ENCODE results near the gene GAMT.

GAMT gene

DNA sequence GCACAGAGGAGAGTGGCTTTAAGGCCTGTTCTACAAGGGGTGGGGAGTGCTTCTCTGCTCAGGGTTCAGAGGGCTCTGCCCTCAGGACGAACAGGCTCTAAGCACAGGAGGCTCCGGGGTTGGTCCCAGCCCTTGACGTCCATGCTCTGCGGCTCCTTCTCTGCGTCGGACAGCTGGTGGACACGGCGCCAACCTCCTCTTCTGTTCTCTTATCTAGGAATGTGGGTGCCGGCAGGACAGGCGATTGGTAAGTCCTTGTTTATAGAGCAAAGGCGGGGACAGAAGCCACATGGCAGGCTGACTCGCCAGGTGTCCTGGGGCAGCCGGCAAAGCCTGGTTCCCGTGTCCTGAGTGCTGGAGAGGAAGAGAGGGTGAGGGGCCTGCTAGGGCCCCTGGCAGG lies 28.4 kb upstream of the GAMT start:
- no peaks in the 10 kb centered on the region for H3K27me3 ChIP-seq (replicated peaks)
- no peak for DNase-seq
- no peak overlapping the region for H3K4me3 ChIP-seq (ENCODE audit: low read depth, low read length)
- TF ChIP-seq, protein P1, sequence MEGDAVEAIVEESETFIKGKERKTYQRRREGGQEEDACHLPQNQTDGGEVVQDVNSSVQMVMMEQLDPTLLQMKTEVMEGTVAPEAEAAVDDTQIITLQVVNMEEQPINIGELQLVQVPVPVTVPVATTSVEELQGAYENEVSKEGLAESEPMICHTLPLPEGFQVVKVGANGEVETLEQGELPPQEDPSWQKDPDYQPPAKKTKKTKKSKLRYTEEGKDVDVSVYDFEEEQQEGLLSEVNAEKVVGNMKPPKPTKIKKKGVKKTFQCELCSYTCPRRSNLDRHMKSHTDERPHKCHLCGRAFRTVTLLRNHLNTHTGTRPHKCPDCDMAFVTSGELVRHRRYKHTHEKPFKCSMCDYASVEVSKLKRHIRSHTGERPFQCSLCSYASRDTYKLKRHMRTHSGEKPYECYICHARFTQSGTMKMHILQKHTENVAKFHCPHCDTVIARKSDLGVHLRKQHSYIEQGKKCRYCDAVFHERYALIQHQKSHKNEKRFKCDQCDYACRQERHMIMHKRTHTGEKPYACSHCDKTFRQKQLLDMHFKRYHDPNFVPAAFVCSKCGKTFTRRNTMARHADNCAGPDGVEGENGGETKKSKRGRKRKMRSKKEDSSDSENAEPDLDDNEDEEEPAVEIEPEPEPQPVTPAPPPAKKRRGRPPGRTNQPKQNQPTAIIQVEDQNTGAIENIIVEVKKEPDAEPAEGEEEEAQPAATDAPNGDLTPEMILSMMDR (IDR thresholded peaks at IDR 0.05; ENCODE audit: low read depth, low read length, missing control alignments) = no peak
- H3K27ac ChIP-seq = no peak overlapping the region
- peaks cover 88% of the 10 kb centered on the region for H3K36me3 ChIP-seq (replicated peaks)
- in situ Hi-C loops (cut with HindIII; ENCODE audit: low pct_ligation_motif_present, low sequenced_read_pairs) = no loop called here

DNA sequence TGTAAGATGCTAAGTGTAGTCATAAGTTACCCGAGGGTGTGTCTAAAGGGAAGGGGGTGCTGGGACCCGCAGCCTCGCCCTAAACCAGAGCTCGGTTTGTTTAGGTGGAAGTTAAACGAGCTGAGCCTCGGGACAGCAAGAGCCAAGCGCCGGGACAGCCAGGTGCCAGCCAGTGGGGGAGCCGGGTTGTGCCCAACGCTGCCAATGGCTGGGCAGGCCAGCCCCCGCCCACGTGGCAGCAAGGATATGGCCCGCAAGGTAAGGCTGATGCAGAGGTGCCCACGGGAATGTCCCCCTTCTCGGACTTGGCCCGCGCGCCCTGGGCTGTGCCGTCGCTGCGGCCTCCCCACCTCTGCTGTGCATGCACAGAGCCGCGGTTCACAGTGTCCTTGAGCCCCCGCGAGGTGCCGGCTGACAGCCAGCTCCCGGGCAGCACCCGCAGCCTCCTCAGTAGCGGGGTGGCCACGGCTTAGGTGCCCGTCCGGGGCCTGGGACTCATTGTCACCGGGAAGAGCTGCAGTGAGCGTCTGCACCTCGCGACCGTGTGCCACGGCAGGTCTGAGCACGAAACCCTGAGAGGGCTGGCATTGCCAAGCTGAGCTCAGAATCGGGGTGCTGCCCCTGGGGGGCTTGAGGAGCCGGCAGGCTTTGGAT lies 27.5 kb upstream of the GAMT start:
- in situ Hi-C loops (cut with HindIII; ENCODE audit: low pct_ligation_motif_present, low sequenced_read_pairs) = no loop called here
- no peak overlapping the region for H3K27ac ChIP-seq
- TF ChIP-seq, protein P1 (IDR thresholded peaks at IDR 0.05; ENCODE audit: low read depth, low read length, missing control alignments) = no peak
- DNase-seq = no peak
- H3K36me3 ChIP-seq (replicated peaks) = peaks cover 86% of the 10 kb centered on the region
- no peaks in the 10 kb centered on the region for H3K27me3 ChIP-seq (replicated peaks)
- H3K4me3 ChIP-seq (ENCODE audit: low read depth, low read length) = no peak overlapping the region

DNA sequence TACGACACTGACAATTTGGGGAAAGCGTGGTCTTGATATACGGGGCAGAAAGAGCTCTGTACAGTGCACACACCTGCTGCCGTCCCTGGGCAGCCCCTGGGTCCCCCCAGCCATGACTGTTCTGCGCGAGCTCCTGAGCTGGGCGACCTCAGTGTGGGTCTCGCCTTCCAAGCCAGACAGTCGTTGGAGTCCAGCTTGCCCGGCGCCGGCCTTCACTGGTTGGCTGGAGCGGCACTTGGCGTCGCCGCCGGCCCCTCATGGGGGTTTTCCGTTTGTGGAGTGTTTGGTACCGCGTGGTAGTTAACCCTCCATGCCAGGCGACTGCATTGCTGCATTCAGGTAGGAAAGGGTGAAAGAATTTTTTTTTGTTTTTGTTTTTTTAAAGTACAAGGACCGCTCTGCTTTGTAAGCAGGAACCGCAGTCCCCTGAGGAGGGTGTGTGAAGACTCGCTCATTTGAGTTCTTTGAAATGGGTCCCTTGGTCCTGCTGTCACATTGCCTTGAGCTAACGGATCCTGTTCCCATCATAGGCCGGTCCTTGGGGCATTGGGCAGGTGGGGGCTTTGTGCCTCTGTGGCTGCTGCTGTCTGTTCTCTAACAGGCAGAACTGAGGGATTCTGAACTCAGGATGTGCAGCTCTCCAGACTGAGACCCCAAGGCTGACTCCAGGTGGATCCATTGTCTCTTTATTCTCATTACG lies 26.0 kb upstream of the GAMT start:
- Histone ChIP-seq H3K27me3 (replicated peaks) (no peaks in the 10 kb centered on the region), H3K4me3 (ENCODE audit: low read depth, low read length) (no peak overlapping the region), H3K36me3 (replicated peaks) (peaks cover 86% of the 10 kb centered on the region), H3K27ac (no peak overlapping the region)
- no peak for DNase-seq
- in situ Hi-C loops (cut with HindIII; ENCODE audit: low pct_ligation_motif_present, low sequenced_read_pairs) = no loop called here
- TF ChIP-seq, protein P1 (IDR thresholded peaks at IDR 0.05; ENCODE audit: low read depth, low read length, missing control alignments) = no peak

DNA sequence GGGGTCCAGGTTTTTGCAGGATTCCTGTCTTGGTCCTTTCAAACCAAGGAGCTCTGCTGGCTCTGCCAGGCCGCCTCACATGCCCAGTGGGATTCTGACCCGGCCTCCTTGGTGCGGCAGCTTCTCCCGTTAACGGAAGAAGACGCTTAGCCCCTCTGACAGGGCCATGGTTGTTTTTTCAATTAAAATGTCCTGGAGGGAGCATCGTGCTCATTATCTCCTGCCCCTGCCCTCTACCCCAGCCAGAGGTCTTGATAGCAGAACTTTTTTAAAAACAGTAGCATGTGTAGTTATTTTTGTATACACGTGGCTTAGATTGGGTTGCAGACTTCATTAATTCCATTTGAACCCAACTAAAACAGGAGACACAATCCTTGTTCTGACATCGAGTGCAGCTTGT lies 25.4 kb upstream of the GAMT start:
- in situ Hi-C loops (cut with HindIII; ENCODE audit: low pct_ligation_motif_present, low sequenced_read_pairs) = no loop called here
- TF ChIP-seq, protein P1 (IDR thresholded peaks at IDR 0.05; ENCODE audit: low read depth, low read length, missing control alignments) = no peak
- no peak overlapping the region for H3K27ac ChIP-seq
- H3K27me3 ChIP-seq (replicated peaks) = no peaks in the 10 kb centered on the region
- DNase-seq = no peak
- no peak overlapping the region for H3K4me3 ChIP-seq (ENCODE audit: low read depth, low read length)
- peaks cover 86% of the 10 kb centered on the region for H3K36me3 ChIP-seq (replicated peaks)

DNA sequence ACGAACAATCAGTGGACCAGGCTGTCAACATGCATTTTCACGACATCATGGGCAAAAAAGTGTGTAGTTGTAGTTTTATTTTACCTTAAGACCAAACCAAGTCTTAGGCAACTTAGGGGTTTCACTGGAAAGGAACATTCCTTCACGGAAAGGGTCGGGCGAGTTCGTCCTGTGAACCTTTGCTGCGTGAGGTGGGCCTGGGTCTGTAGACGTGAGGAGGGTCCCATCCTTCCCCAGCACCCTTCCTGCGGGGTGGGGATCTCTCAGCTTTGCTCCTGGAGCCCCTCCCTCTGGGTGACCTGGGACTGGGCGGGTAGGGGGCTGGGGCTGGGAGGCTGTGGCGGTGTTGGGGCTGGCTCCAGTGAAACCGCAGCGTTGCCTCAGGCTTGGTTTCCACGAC lies 24.6 kb upstream of the GAMT start:
- Histone ChIP-seq H3K36me3 (replicated peaks) (peaks cover 86% of the 10 kb centered on the region), H3K27ac (no peak overlapping the region), H3K27me3 (replicated peaks) (no peaks in the 10 kb centered on the region), H3K4me3 (ENCODE audit: low read depth, low read length) (no peak overlapping the region)
- DNase-seq = no peak
- TF ChIP-seq, protein P1 (IDR thresholded peaks at IDR 0.05; ENCODE audit: low read depth, low read length, missing control alignments) = no peak
- in situ Hi-C loops (cut with HindIII; ENCODE audit: low pct_ligation_motif_present, low sequenced_read_pairs) = no loop called here

All from brain microvascular endothelial cell (primary cell).